Smooth muscle cell of the pulmonary artery (primary cell): ENCODE data around the gene DNAI2. TPM values are rescaled to one million over a fixed set of nuclear protein-coding genes. Genes with fewer than 3 reads are reported as not detected.

Experiments
- total RNA-seq: library from RNA; depleted of rRNA; stranded (reverse); fragments of >200 nt; gene quantifications from 2 replicates; pipeline ENCODE4 v1.2.3, GENCODE V29; 2014

The DNAI2 gene, protein sequence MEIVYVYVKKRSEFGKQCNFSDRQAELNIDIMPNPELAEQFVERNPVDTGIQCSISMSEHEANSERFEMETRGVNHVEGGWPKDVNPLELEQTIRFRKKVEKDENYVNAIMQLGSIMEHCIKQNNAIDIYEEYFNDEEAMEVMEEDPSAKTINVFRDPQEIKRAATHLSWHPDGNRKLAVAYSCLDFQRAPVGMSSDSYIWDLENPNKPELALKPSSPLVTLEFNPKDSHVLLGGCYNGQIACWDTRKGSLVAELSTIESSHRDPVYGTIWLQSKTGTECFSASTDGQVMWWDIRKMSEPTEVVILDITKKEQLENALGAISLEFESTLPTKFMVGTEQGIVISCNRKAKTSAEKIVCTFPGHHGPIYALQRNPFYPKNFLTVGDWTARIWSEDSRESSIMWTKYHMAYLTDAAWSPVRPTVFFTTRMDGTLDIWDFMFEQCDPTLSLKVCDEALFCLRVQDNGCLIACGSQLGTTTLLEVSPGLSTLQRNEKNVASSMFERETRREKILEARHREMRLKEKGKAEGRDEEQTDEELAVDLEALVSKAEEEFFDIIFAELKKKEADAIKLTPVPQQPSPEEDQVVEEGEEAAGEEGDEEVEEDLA
- not detected in 2 replicates for total RNA-seq

DNA sequence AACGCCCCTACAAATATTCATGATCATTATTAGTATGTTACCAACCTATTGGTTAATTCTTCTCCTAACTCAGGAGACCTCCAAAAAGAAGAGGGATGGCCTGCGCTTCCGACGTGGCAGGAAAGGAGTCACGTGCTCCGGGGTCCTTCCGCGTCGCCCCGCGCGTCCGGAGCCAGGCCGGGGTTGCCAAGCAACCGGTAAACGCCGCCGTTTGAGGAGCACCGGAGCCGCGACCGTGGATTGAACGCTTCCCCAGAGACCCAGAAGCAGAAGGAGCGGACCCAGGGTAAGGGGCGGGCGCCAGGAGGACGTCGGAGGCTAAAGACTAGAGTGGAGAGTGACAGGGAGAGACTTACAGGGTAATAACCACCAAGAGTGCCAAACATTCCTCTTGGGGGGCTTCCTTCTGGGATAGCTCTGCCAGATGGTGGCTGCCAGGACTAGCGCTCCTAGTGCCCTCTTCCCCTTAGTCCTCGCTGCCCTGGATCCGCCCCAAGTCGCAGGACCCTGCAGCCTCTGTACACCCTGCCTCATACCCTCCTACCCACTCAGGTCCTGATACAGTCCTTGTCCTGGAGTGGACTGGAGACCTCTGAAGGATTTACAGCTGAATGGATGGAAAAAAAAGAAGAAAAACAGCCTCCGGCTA, at the start of gene DNAI2:
Gene DNAI2 (plus strand): TSS at position 175 of the 649 bp plus-strand sequence. CDS start 7,584 bp downstream, outside the sequence.

DNA sequence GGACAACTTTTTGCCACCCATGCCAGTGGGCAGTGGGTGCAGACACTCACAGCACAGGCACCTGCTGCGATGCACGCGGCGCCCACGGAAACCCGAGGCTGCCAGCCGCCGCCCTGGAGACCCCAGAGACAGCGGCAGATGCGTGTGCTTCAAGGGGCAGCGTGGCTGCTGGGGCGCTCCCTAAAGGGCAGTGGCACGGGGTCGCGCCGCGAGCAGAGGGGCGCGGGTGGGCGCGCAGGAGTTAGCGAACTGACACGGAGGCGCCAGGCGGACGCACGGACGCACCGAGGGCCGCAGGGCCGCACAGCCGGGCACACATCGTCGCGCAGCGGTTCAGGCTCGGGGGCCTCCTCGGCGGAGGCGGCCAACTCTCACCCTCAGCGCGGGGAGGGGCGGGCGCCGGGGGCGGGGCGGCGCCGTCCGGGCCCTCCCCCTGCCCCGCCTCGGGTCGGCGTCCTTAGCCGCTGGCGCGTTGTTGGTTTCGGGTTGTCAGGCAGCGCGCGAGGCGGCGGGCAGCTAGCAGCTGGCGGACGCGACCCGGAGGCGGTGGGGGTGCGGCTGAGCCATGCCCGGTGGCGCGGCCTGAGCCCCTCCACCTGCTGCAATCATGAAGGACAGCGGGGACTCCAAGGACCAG, 51.8 kb downstream of the DNAI2 start, which contains the start of gene KIF19:
Gene KIF19 (plus strand): TSS at position 484 of the 637 bp plus-strand sequence. CDS start 124 bp downstream, at position 608.

DNA sequence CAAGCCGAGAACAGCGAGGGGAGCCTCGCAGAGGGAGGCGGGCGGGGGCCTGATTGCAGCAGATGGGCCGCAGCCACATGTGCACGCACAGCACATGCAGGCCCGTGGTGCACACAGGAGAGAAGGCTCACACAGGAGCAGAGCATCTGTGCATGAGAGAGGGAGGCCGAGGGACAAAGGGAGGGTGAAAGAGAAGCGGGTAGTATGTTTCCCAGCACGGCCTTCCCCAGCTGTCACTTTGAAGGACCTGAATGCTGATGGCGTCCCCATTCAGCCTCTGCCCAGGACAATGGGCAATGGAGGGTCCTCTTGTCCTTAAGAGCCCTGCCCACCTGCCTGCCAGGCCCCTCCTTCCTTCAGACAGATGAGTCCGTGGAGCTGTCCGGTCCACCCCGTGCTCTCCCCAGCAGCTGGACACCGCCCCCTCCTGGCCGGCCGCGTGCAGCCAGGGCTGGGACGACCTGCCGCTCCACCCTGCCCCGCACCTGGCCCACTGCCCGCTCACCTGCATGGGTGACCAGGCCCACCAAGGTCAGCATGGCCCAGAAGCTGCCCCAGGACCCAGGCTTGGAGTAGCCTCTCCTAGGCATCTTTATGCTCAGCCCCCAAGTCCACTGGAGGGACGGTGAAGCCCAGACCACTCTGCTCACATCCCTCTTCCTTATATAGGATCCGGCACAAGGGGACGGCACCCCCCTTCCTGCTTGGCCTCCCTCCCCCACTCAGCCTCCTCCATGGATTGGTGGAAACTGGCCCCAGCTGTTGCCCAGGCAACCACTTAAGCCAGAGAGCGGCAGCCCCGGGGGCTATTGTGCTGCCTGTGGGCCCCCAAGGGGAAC, 87.4 kb downstream of the DNAI2 start, which contains the start of gene BTBD17:
Gene BTBD17 (minus strand): TSS at position 639 of the 839 bp plus-strand sequence. CDS start 49 bp downstream, at position 590.

Other genes with a start within 250 kb of the DNAI2 start
- gene RPL38, start 70.6 kb upstream of the DNAI2 start, total RNA-seq: 1,145 and 1,229 TPM in 2 replicates
- 1.8 TPM in 2 replicates for gene TTYH2, start 60.7 kb upstream of the DNAI2 start, total RNA-seq
- not detected in 2 replicates for gene KIF19, start 52.0 kb downstream of the DNAI2 start, total RNA-seq
- not detected in 2 replicates for gene BTBD17, start 87.6 kb downstream of the DNAI2 start, total RNA-seq
- gene GPR142, start 93.3 kb downstream of the DNAI2 start, total RNA-seq: 0.26 TPM in 1 of 2 replicates, not detected in the other
- 13.8 and 15.0 TPM in 2 replicates for gene GPRC5C, start 157.9 kb downstream of the DNAI2 start, total RNA-seq
- not detected in 2 replicates for gene CD300A, start 192.4 kb downstream of the DNAI2 start, total RNA-seq